Caco-2 (cell line): Measurements from ENCODE around the gene NT5C3A. TPM values are rescaled to one million over a fixed set of nuclear protein-coding genes. Genes with fewer than 3 reads are reported as not detected.

Source experiments
- BruUV-seq: library from RNA; stranded (reverse); fragments of 400-500 nt; replicated peaks from 2 replicates; lab custom pipeline; 2021; lab: Mats Ljungman, UMichigan
- CTCF ChIA-PET: fragments of 300-600 bp; sonication (Branson Sonifier 250); formaldehyde crosslinking; loops from one replicate; lab custom pipeline; 2022; ENCODE audit warnings: antibody characterized with exemption; lab: Charles Lee
- POLR2A ChIA-PET: fragments of 300-600 bp; sonication (Branson Sonifier 250); formaldehyde crosslinking; loops from one replicate; lab custom pipeline; 2022; ENCODE audit warnings: antibody characterized with exemption; lab: Charles Lee
- DNase-seq, 2 experiments: peaks; one replicate each; pipeline versions ENCODE4 v3.0.0 to v3.0.0-alpha.2; 2020 to 2022
- H3K27me3 ChIP-seq: replicated peaks from 2 replicates; pipeline ENCODE4 v1.6.0; 2011; ENCODE audit warnings: low read length; ENCODE audit not compliant: control insufficient read depth, insufficient read depth
- H3K36me3 ChIP-seq: 2 replicates; pipeline ENCODE4 v1.5.1; 2011; ENCODE audit warnings: low read length; ENCODE audit not compliant: control insufficient read depth, insufficient read depth
- H3K4me1 ChIP-seq: fragments of 250-450 bp; sonication (Bioruptor Pico); 2 replicates; pipeline ENCODE4 v1.5.1; 2020; ENCODE audit warnings: mild to moderate bottlenecking
- H3K4me3 ChIP-seq: 2 replicates; pipeline ENCODE4 v1.5.1; 2011; ENCODE audit warnings: low read depth, mild to moderate bottlenecking, control low read depth, low read length
- H3K9me3 ChIP-seq: fragments of 250-450 bp; sonication (Bioruptor Pico); 2 replicates; pipeline ENCODE4 v1.5.1; 2020; ENCODE audit warnings: mild to moderate bottlenecking, moderate library complexity
- H3K27ac Mint-ChIP-seq: one replicate; pipeline ENCODE4 v1.8.0; 2022; ENCODE audit warnings: mixed read lengths; ENCODE audit not compliant: unreplicated experiment
- H3K27me3 Mint-ChIP-seq: one replicate; pipeline ENCODE4 v1.8.0; 2022; ENCODE audit warnings: mixed read lengths; ENCODE audit not compliant: insufficient read depth, unreplicated experiment
- H3K36me3 Mint-ChIP-seq: one replicate; pipeline ENCODE4 v1.8.0; 2022; ENCODE audit warnings: mild to moderate bottlenecking, mixed read lengths; ENCODE audit not compliant: insufficient read depth, unreplicated experiment
- H3K4me1 Mint-ChIP-seq: one replicate; pipeline ENCODE4 v1.8.0; 2022; ENCODE audit warnings: low read depth, mixed read lengths; ENCODE audit not compliant: unreplicated experiment
- H3K4me3 Mint-ChIP-seq: one replicate; pipeline ENCODE4 v1.8.0; 2022; ENCODE audit warnings: mild to moderate bottlenecking, moderate library complexity, mixed read lengths; ENCODE audit not compliant: unreplicated experiment
- H3K9me3 Mint-ChIP-seq: one replicate; pipeline ENCODE4 v1.8.0; 2022; ENCODE audit warnings: mixed read lengths; ENCODE audit not compliant: unreplicated experiment
- intact Hi-C: fragments of 100-400 bp; cut with micrococcal nuclease; formaldehyde crosslinking; loops from one replicate; pipeline ENCODE4 v1.10.0; 2022; ENCODE audit not compliant: unreplicated experiment
- total RNA-seq: library from RNA; stranded (reverse); gene quantifications from 2 replicates; pipeline ENCODE4 v1.2.3, GENCODE V29; 2022
- TF ChIP-seq, protein P1 (sequence below), 2 experiments: fragments of 200-600 bp in 1 of 2; IDR thresholded peaks; 1 replicate in 1 of 2; 2 replicates in 1 of 2; pipeline versions ENCODE4 v1.5.1 to v1.8.0; 2011 to 2022; ENCODE audit warnings: antibody characterized with exemption in 1 of 2, control low read depth in 1 of 2, inconsistent platforms in 1 of 2, low read depth in 1 of 2, low read length in 1 of 2, mild to moderate bottlenecking in 1 of 2, moderate library complexity in 1 of 2; ENCODE audit not compliant: insufficient read depth in 1 of 2, severe bottlenecking in 1 of 2, unreplicated experiment in 1 of 2

The NT5C3A gene
- total RNA-seq, 1 experiment from 2014 or later, result 32.6 TPM

DNA sequence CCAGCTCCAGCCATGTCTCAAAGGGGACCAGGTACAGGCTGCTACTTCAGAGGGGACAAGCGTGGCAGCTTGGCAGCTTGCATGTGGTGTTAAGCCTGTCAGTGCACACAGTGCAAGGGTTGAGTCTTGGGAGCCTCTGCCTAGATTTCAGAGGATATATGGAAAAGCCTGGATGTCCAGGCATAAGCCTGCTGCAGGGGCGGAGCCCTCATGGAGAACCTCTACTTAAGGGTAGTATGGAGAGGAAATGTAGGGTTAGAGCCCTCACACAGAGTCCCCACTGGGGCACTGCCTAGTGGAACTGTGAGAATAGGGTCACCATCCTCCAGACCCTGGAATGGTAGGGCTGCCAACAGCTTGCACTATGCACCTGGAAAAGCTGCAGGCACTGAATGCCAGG is 7.7 kb upstream of the NT5C3A start:
- no peak overlapping the region for H3K4me3 Mint-ChIP-seq
- POLR2A ChIA-PET, result no interaction called here

DNA sequence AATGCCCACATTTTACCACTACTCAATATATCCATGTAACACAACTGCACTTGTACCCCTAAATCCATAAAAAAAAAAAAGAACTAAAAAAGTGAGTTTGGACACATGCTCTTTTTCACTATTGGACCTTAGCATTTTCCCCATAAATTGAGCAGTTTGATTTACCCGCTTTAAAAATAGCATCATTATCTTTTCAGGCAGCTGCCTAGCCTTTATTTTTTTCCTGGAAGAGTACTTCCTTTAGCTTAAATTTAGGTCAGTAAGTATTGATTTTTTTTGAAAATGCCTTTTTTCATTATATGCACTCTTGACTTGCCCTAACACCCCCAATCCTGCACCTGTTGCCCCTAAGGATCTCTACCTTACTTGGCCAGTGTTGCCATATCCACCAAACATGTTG is 5.3 kb upstream of the NT5C3A start:
- no peaks in the 10 kb centered on the region for H3K27me3 ChIP-seq
- Mint-ChIP-seq H3K36me3 (peaks cover 4% of the 10 kb centered on the region), H3K4me3 (no peak overlapping the region), H3K27ac (no peak overlapping the region), H3K4me1 (no peaks in the 10 kb centered on the region), H3K9me3 (peaks cover 46% of the 10 kb centered on the region), H3K27me3 (peaks cover 3% of the 10 kb centered on the region)
- H3K36me3 ChIP-seq, result no peaks in the 10 kb centered on the region
- DNase-seq, result no peak
- TF ChIP-seq, protein P1, sequence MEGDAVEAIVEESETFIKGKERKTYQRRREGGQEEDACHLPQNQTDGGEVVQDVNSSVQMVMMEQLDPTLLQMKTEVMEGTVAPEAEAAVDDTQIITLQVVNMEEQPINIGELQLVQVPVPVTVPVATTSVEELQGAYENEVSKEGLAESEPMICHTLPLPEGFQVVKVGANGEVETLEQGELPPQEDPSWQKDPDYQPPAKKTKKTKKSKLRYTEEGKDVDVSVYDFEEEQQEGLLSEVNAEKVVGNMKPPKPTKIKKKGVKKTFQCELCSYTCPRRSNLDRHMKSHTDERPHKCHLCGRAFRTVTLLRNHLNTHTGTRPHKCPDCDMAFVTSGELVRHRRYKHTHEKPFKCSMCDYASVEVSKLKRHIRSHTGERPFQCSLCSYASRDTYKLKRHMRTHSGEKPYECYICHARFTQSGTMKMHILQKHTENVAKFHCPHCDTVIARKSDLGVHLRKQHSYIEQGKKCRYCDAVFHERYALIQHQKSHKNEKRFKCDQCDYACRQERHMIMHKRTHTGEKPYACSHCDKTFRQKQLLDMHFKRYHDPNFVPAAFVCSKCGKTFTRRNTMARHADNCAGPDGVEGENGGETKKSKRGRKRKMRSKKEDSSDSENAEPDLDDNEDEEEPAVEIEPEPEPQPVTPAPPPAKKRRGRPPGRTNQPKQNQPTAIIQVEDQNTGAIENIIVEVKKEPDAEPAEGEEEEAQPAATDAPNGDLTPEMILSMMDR (IDR thresholded peaks at IDR 0.05; ENCODE audit: insufficient read depth in 1 of 2, low read depth in 1 of 2, low read length in 1 of 2, severe bottlenecking in 1 of 2, unreplicated experiment in 1 of 2), result no peak
- POLR2A ChIA-PET, result no interaction called here
- no peaks in the 10 kb centered on the region for H3K4me1 ChIP-seq
- intact Hi-C loops, result no loop called here
- H3K9me3 ChIP-seq, result peaks cover 19% of the 10 kb centered on the region
- BruUV-seq, result no TSS peak
- H3K4me3 ChIP-seq, result no peak overlapping the region
- CTCF ChIA-PET, result no interaction called here

More for the DNA sequence above, 7.7 kb upstream of the NT5C3A start:
- H3K9me3 ChIP-seq, result peaks cover 19% of the 10 kb centered on the region
- peaks cover 44% of the 10 kb centered on the region for H3K9me3 Mint-ChIP-seq
- H3K27me3 Mint-ChIP-seq, result peaks cover 3% of the 10 kb centered on the region
- H3K27me3 ChIP-seq, result no peaks in the 10 kb centered on the region
- DNase-seq, result peak in 1 of 2 experiments; percentile 8
- intact Hi-C loops, result no loop called here
- H3K4me1 Mint-ChIP-seq, result no peaks in the 10 kb centered on the region
- no peak overlapping the region for H3K4me3 ChIP-seq
- TF ChIP-seq, protein P1 (IDR thresholded peaks at IDR 0.05; ENCODE audit: insufficient read depth in 1 of 2, low read depth in 1 of 2, low read length in 1 of 2, severe bottlenecking in 1 of 2, unreplicated experiment in 1 of 2), result no peak
- H3K4me1 ChIP-seq, result no peaks in the 10 kb centered on the region
- BruUV-seq, result no TSS peak
- CTCF ChIA-PET, result no interaction called here
- H3K27ac Mint-ChIP-seq, result no peak overlapping the region
- no peaks in the 10 kb centered on the region for H3K36me3 ChIP-seq
- no peaks in the 10 kb centered on the region for H3K36me3 Mint-ChIP-seq

DNA sequence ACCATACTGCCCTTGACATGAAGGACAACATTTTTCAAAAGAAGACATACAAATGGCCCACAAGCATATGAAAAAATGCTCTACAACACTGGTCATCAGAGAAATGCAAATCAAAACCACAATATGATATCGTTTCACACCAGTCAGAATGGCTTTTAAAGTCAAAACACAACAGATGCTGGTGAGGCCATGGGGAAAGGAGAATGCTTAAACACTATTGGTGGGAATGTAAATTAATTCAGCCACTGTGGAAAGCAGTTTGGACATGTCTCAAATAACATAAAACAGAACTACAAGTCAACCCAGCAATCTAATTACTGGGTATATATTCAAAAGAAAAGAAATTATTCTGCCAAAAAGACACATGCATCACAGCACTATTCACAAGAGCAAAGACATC is 4.2 kb upstream of the NT5C3A start:
- Histone ChIP-seq H3K27me3 (no peaks in the 10 kb centered on the region), H3K9me3 (peaks cover 19% of the 10 kb centered on the region), H3K36me3 (no peaks in the 10 kb centered on the region), H3K4me1 (no peaks in the 10 kb centered on the region), H3K4me3 (no peak overlapping the region)
- Mint-ChIP-seq H3K4me3 (no peak overlapping the region), H3K4me1 (no peaks in the 10 kb centered on the region), H3K27me3 (no peaks in the 10 kb centered on the region), H3K36me3 (peaks cover 14% of the 10 kb centered on the region), H3K27ac (no peak overlapping the region), H3K9me3 (peaks cover 35% of the 10 kb centered on the region)
- TF ChIP-seq, protein P1 (IDR thresholded peaks at IDR 0.05; ENCODE audit: insufficient read depth in 1 of 2, low read depth in 1 of 2, low read length in 1 of 2, severe bottlenecking in 1 of 2, unreplicated experiment in 1 of 2), result no peak
- no TSS peak for BruUV-seq
- CTCF ChIA-PET, result no interaction called here
- POLR2A ChIA-PET, result no interaction called here
- no peak for DNase-seq
- intact Hi-C loops, result no loop called here
